NCI-H128 (cell line): ENCODE results near the gene FAM118B.

ENCODE experiments used
- DNase-seq: peaks from one replicate; lab custom pipeline; 2025; ENCODE audit not compliant: unreplicated experiment; lab: John Stamatoyannopoulos, UW

Gene FAM118B

DNA sequence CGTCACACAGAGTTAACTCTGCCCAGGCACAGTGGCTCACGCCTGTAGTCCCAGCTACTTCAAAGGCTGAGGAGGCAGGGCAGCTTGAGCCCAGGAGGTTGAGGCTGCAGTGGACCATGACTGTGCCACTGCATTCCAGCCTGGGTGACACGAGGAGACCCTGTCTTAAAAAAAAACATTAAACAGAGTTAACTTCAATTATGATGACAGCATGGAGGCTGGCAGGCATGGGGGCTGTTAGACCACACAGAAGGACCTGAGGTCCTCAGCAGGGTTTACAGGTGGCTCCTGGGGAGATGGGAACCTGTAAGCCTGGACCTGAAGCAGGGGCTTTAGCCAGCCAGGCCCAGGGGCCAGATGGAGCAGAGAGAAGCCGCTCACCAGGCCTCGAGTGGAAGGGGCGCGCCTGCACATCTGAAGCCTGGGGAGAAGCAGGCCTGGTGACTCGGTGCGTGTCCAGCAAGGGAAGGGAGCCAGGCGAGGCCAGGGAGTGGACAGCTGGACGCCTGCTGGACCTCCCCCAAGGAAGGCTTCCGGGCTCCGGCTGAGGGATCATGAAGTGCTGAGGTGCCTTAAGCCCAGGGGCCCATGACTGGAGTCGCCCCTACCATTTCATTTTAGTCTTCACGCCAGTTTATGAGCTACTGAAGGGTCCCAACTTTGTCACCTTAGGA is 25.4 kb upstream of the FAM118B start:
- DNase-seq = no peak

DNA sequence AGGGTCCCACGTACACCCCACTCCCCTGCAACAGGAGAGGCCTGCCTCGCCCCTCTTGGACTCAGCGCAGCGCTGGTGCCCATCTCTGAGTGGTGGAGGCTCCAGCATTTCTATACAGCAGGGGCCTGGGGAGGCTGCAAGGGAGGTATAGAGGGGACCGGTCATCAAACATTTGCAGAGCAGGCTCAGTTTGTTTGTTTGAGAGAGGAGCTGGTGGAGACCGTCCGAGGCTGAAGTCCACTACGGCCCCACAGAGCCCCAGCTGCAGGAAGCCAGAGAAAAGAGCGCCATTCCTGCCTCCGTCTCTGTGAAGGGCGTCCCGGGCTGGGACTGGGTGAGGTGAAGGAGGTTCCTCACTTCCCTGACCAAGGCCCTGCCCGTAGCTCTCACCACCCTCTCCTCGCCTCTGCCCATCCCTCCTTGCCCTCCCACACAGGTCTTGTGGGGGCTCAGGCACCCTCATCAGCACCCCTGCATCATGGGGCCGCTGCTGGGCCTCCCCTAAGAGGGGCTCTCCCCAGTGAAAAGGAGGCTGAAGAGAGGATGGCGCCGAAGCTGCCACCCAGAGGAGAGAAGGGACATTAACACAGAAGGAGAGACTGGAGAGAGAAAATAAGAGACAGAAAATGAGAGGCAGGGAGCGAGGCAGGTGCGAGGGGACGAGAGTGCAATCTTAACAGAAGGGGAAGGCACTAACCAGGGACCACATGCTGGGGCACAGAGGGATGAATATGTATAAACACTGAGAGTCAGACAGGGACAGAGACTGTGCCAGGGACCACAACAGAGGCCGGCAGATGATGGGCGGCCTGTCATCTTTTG is 24.7 kb upstream of the FAM118B start:
- peak; percentile 32 for DNase-seq

DNA sequence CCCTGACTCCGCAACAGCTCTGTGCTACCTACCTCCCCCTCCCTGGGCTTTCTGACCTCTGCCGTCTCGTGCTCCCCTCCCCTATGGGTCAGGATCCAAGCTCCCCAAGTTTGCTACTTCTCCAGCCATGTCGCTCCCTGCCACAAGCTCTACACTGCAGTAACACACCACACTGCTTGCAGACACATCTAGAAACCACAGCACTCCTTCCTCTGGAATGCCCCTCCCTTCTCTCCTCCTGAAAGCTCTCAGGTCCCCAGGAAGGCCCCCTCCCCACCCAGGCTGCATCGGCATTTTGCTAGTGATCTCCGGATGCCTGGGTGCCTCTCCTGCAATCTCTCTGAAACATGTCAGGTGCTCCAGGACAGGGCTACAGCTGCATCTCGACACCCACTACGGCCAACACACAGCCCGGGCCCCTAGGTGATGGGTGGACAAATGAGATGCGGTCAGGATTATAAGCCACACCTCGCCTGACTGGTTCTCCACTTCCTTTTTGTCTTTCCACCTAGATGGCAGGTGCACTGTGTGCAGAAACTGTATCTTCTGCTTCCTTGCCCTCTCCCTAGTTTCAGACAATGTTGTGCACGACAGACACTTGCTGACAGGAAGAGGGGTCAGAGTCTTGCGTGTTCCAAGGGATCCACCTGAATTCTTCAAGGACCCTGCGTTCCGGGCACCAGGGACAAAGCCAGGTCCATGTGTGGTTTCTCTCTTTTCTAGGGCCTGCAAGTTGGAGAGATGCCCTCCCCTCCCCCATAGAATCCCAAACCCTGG is 23.1 kb upstream of the FAM118B start:
- no peak for DNase-seq

DNA sequence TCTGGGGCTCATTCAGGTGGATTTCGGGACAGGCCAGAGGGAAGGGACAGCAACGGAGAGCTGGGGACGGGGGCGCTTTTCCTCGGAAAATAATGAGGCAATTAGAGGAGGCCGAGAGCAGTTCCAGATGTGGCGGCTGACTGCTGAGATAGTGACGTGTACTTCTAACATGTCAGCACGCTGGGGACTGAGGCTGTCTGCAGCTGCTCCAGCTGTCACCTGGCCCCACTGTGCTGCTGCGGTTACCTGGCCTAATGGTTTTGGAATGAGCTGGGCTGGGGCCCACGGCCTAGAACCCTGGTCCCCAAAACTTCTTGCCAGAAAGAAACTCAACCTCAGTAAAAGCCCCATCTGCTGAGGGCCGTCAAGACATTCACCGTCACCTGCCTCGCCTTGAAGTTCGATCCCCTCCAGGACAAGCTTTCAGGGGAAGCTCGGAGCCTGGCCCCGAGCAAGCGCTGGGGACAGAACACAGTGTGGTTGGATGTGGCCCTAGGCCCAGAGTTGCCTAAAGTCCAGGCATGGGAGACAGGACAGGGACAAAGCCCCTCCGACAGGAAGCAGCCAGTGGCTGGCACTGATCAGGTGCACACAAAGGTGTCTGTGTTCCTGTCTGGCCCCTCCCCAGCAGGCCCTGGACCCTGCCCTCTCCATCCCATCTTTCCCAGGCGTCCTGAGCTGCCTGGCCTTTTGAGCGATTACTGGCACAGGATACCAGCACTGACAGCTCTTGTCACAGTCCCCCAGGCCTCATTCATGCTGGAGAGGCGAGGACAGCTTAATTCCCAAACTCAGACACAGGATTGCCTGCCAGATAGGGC is 22.3 kb upstream of the FAM118B start:
- no peak for DNase-seq

DNA sequence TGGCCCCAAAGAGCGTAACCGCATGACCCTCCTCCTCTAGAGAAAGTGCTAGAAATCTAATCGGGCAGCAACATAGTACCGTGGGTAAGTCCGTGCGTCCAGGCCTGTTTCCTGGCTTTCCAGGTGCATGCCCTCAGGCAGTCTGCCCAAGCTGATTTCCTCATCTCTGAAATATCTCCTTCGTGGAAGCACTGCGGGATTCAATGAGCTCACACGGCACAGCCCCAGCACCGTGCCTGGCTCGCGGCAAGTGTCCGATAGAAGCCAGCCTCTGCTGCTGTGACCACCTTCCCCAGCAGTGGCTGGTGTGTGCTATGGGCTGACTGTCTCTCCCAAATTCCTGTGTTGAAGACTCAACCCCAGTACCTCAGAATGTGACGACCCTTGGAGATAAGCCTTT is 20.8 kb upstream of the FAM118B start:
- no peak for DNase-seq

DNA sequence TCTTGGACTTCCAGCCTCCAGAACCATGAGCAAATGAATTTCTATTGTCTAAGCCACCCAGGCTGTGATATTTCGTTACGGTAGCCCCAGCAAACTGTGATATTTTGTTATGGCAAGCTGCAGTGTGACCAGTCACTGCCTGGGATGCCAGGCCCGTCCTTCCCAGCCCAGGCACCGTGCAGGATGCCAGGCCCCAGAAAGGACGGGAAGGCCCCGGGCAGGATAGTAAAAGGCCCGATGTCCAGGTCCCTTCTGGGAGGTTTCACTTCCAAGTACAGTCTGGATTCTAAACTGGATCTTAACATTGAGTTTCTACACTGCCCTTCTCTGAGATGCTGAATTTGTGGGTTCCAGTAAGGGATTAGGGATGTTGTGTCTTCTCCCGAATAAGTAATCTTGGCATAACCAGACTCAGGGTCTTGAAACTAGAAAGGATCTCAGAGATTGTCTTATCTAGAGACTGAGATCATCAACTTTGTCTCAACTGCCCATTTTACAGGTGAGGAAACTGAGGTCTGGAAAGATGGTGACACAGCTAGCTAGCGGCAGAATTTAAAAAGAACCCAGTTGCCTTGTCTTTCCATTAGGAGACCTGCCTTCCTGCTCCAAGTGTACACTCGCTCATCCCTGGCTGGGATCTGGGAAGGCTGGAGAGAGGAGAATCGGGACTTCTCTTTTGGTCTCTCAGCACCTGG is 20.1 kb upstream of the FAM118B start:
- DNase-seq = no peak

DNA sequence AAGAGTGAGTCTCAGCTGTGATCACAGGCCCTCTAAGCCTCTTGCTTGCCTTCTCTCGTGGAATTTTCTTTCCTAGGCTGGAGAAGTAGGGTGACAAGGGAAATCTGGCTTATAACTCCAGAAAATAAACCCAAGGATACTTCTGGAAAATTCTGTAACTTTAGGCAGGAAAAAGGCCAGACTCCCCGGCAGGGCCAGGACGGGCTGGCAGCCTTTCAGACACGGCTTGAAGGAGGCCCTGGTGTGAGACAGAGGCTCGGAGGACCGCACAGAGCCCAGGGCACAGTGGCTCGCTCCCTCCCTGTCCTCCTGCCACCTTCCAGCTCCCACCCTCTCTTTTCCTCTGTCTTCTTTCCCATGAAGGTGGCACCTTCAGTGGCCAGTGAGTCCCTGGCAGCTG is 19.2 kb upstream of the FAM118B start:
- DNase-seq = no peak

DNA sequence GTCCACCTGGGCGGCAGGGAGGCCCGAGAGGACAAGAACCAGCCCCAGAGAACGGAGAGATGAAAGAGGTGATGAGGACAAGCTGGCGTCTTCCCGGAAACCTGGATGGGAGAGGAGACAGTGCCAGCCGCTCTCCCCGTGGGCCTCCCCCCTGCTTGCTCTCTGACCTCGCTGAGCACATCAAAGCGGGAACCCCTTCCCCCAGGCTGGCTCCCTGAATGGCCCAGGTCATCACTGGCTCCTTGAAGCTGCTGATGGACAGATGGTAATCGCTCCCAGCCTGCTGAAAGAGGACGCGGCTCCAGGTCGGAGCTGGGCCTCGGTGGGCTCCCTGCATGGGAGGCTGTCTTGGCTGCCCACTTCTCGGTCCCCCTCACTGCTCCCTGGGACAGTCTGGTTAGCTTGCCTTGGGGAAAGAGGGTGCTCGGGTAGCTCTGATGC is 18.5 kb upstream of the FAM118B start:
- no peak for DNase-seq

DNA sequence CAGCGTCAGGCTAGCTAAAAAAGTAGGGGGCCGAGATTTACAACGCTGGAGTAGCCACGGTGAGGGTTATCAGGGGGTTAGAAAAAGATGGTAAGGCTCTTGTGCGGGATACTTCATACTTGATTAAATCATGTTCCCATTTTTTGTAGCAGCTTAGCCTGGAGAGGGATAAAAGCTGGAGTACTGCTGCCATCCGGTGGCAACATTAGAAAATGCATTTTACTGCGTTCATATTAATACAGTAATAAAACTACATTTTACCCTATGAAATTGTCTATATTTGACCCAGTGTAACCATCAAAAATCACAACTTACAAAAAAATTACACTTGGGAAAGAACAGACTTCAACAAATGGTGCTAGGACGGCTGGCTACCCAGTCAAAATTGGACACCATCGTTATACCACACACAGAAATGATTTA is 17.4 kb upstream of the FAM118B start:
- no peak for DNase-seq

DNA sequence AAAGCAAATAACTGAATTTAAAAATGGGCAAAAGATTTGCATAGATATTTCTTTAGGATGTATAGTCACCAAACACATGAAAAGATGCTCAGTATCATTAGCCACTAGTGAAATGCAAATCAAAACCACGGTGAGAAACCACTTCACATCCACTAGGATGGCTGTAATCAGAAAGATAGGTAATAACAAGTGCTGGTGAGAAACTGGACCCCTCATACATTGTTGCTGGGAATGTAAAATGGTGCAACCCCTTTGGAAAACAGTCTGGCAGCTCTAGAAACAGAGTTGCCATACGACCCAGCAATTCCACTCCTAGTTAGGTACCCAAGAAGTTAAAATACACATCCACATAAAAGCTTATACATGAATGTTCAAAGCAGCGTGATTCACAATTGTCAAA is 16.5 kb upstream of the FAM118B start:
- no peak for DNase-seq

DNA sequence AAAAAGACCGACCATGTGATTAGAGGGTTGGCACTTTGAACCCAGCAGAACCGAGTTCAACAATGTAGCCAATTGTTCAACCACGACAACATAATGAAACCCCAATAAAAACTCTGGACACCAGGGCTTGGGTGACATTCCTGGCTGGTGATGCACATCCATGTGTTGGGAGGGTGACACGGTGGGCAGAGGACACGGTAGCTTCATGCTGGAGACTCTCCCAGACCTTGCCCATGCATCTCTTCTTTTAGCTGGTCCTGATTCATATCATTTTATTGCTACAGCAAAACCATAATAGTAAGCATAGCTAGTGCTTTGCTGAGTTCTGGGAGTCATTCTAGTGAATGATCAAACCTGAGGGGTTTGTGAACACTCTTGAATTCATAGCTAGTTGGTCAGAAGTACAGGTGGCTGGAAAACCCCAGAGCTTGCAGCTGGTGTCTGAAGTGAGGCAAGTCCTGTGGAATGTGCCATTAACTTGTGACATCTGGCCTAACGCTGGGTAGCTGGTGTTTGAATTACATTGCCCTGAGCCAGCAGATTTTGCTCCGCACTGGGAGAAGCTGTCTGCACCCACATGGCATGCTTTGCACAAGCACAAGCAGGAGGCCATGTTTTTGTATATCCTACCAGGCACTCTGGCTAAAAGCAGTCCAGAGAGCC is 14.2 kb upstream of the FAM118B start:
- DNase-seq = no peak

DNA sequence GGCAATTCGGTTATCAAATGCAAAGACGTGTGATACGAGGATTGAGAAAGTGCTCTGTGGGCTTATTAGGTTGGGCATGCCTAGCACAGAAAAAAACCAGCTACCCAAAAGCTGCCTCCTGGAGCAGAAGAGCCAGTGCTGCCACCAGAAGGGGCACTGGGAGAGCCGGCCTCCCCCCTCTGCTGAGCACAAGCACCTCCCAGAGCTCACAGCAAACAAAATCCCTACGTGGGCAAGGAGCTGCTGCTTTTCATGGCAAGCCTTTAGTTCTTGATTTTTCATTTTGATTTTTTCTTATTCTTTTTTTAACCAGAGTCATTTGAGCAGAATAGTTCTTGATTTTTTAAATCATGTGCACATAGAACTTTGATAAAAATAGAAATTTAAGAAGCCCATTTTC is 12.9 kb upstream of the FAM118B start:
- DNase-seq = no peak

DNA sequence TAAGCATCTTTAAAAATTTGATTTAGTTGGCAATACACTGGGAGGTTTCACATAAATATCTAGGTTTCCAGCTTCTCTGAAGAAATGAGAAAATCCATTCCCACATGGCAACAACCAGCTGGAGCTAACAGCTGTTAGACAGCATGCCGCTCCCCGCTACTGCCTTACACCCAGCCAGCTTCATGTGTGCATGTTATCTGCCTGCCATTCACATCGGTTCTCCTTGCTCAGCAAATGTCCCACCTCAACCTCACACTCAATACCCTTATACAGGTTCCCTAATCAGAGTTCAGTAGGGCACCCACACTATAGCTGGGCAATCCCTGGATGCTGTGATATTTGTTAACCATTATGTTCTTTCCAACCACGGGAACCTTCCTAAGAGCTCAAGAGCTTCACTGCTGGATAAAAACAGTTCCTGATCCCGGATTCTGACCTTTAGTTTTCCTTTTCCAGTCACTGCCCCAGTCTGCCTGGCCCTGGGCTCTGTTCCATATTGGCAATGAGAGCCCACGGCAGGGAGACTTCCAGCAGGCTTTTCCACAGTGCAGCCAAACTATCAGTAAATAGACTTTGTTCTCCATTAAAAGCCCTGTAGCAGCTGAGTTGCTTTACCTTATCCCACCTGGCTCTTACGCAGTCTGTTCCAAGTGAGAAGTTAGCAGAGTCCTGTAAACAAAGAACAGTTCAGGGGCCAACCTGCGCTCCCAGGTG is 8.8 kb upstream of the FAM118B start:
- DNase-seq = no peak

DNA sequence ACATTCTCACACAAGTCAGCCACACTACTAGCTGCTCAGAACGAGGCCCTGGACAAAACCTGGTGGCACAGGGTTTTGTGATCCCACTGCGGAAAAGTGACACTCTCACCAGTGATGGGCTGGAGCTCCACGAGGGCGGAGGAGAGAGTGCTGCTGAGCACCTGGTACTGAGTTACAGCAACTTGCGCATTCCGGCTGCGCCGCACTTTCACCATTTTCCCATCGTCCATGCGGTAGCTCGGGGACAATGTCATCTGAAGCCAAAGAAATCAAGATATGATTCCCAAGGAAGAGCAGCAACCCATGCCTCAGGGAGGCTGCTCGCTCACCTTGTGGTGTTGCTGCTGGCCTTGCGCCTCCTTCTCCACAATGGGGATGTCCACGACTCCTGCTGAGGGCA is 6.2 kb upstream of the FAM118B start:
- DNase-seq = no peak

DNA sequence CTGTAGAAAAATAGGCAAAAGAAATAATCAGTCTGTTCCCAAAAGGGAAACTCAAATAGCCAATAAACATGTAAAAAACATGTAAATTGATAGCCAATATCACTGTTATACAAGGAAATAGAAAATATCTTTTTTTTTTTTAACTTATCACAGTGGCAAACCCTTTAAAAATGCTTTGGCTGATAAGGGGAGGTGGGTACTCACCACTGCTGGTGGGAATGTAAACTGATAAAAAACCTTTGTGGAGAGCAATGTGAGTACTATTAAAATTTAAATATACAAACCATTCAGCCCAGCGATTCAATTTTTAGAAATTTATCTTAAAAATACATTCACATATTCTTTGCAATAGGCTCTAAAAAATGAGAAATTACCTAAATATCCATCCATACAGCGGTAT is 3.7 kb upstream of the FAM118B start:
- no peak for DNase-seq

DNA sequence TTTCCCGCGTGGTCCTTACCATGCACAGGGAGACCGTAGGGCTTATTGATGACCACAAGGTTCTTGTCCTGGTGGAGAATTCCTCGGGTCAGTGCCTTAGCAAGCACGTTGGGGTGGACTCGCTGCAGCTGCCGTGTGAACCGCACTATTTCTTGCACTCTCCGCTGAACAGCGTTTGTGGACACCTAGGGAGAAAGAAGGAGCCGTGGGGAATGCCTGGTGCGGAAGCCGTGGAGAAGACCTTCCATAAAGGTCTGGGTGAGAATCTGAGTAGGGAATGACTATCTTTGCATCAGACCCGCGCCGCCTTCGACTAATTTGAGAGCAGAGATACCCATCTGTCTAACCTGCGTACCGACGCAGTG is 729 bp upstream of the FAM118B start:
- no peak for DNase-seq

DNA sequence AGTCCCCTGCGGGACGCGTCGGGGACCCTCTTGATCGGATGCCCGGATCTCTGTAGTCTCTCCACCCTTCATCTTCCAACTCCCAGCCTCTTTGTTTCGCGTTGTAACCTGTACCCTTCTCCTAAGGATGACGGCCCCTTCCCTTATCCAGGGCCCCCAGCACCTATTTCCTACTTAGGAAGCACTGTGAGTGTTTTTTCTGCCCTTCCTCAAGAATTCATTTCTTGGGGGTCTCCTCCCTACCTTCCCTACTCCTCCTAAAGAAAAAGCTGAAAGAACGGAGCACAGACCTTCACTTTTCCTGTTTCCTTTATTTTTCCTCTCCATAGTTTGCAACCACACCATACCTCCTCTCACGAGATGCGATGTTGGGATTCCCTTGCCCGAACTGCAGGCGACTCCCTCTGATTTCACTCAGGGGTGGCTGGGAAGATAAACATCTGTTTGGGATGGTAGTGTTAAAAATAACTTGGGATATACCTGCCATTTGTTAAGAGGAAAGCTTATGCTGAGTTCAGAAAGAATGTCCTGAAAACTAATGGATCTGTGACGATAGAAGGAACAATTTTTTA is 593 bp downstream of the FAM118B start:
- DNase-seq = no peak

DNA sequence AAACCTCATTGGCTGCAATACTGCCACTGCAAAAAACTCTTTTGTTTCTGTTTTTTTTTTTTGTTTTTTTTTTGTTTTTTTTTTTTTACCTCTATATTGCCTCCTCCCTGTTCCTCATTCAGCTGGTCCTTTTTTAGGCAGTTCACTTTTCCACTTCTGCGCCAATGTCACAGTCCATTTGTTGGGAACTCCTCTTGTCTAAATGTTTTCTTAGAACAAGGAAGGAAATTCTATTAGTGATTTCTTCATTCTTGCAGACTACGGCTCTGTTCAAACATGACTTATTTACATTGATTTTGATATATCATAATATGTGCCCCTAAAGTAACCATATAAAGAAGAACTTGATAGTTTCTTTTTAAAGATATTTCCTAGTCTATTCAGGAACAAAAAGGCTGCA is 2.9 kb downstream of the FAM118B start:
- DNase-seq = no peak

DNA sequence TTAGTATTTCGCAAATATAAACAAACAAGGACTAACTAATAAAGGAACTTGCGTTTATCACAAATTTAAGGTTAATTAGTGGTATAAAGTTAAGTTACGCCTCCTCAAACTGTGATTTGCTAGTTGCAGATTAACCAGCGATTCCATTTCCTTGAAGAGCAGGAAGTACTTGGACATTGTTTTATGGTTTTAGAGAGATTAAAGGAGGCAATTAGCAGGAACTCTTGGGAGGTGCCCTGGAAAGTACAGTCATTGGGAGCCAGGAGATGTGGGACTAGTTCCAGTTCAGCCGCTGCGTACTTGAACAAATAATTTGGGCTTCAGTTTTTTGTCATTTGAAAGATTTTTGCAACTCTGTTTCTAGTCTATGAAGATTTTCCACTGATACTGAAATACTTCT is 3.3 kb downstream of the FAM118B start:
- no peak for DNase-seq
